ENCODE data around the gene SIRPB1.
"Not testable (repeated sequence)": the region's sequence is repeated elsewhere in the genome, so short reads cannot be mapped to it uniquely, and the experiment has no call there.

SIRPB1 gene

GRCh38 chr20:1619861-1620444 is at the start of gene SIRPB1:
TSS of gene SIRPB1 (minus strand) at chr20:1620009. CDS start at chr20:1619944, 65 bp downstream.
- peak in 1 of 56 donors; percentile 7 for DNase-seq

GRCh38 chr20:1669304-1669703 is 49.5 kb upstream of the SIRPB1 start:
- DNase-seq, result peak in 1 of 56 donors; percentile 1

- DNase-seq, result no peak
These were observed 47.8 kb upstream of the SIRPB1 start for GRCh38 chr20:1667502-1668085.

- DNase-seq, result no peak
These were observed 47.0 kb upstream of the SIRPB1 start for GRCh38 chr20:1666802-1667201.

GRCh38 chr20:1665345-1665744 is 45.5 kb upstream of the SIRPB1 start:
- DNase-seq, result no peak

GRCh38 chr20:1664911-1665310 is 45.1 kb upstream of the SIRPB1 start:
- no peak for DNase-seq

- no peak for DNase-seq
These were observed 44.1 kb upstream of the SIRPB1 start for GRCh38 chr20:1663917-1664316.

- DNase-seq, result no peak
These were observed 41.9 kb upstream of the SIRPB1 start for GRCh38 chr20:1661542-1662299.

- no peak for DNase-seq
These were observed 40.4 kb upstream of the SIRPB1 start for GRCh38 chr20:1660246-1660645.

GRCh38 chr20:1657556-1658334 is 37.9 kb upstream of the SIRPB1 start, which contains the start of gene SIRPG:
TSS of gene SIRPG (minus strand) at chr20:1657779. CDS start at chr20:1657714, 65 bp downstream.
- no peak for DNase-seq

- no peak for DNase-seq
These were observed 37.0 kb upstream of the SIRPB1 start for GRCh38 chr20:1656844-1657243.

- DNase-seq, result no peak
These were observed 35.2 kb upstream of the SIRPB1 start for GRCh38 chr20:1654996-1655395.

GRCh38 chr20:1652960-1653359 is 33.2 kb upstream of the SIRPB1 start:
- no peak for DNase-seq

- DNase-seq, result no peak
These were observed 32.3 kb upstream of the SIRPB1 start for GRCh38 chr20:1652104-1652503.

- DNase-seq, result no peak
These were observed 31.7 kb upstream of the SIRPB1 start for GRCh38 chr20:1651268-1652058.

GRCh38 chr20:1648101-1648500 is 28.3 kb upstream of the SIRPB1 start:
- DNase-seq, result no peak

- no peak for DNase-seq
These were observed 27.2 kb upstream of the SIRPB1 start for GRCh38 chr20:1646975-1647431.

GRCh38 chr20:1644101-1644962 is 24.5 kb upstream of the SIRPB1 start:
- DNase-seq, result no peak

- not testable (repeated sequence) for DNase-seq
These were observed 18.8 kb upstream of the SIRPB1 start for GRCh38 chr20:1638643-1639042.

- DNase-seq, result no peak
These were observed 17.9 kb upstream of the SIRPB1 start for GRCh38 chr20:1637755-1638154.

All from nucleus accumbens (tissue), 56 donors.